OCI-LY1 (cell line): ENCODE results near the gene ENO3.

Experiments used
- CTCF ChIP-seq: fragments of 200-600 bp; sonication (generic), shearing (Covaris generic); IDR thresholded peaks from 2 replicates; pipeline ENCODE4 v1.5.1; 2017; ENCODE audit warnings: mild to moderate bottlenecking, antibody characterized with exemption, low read length, moderate library complexity, mixed read lengths
- EZH2 ChIP-seq: fragments of 200-600 bp; sonication (generic), shearing (Covaris generic); IDR thresholded peaks from 2 replicates; pipeline ENCODE4 v1.8.0; 2017; ENCODE audit warnings: borderline replicate concordance, mixed run types, mild to moderate bottlenecking, antibody characterized with exemption, low read length, moderate library complexity, mixed read lengths

- TF ChIP-seq CTCF (no peak), EZH2 (no peak)
These were observed 3.9 kb upstream of the ENO3 start for GRCh38 chr17:4947010-4947410.
